Endothelial cell of umbilical vein (primary cell): ENCODE measurements around the gene FARP1. TPM values are rescaled to one million over a fixed set of nuclear protein-coding genes. Genes with fewer than 3 reads are reported as not detected.

Experiments used
- BruUV-seq: library from RNA; stranded (reverse); fragments of 400-500 nt; replicated peaks from 2 replicates; lab custom pipeline; 2021; lab: Mats Ljungman, UMichigan
- CTCF ChIA-PET: fragments of 300-600, 350-600 bp; sonication (Branson Sonifier 250); formaldehyde crosslinking; loops from one replicate; lab custom pipeline; 2021; ENCODE audit warnings: antibody characterized with exemption, inconsistent platforms; lab: Charles Lee
- POLR2A ChIA-PET: fragments of 300-600, 350-600 bp; sonication (Branson Sonifier 250); formaldehyde crosslinking; loops from one replicate; lab custom pipeline; 2021; ENCODE audit warnings: antibody characterized with exemption, inconsistent platforms; lab: Charles Lee
- DNase-seq: peaks from one replicate; pipeline ENCODE4 v3.0.0-alpha.2; 2011; ENCODE audit warnings: low read depth, low spot score
- FAIRE-seq: peaks from 2 replicates; lab custom pipeline; 2011; peaks lifted over from hg19 to GRCh38; lab: Jason Lieb, UNC
- H2AFZ ChIP-seq: 2 replicates; pipeline ENCODE4 v1.6.0; 2012; ENCODE audit warnings: low read depth, low read length, control low read depth, inconsistent platforms
- H3K27ac ChIP-seq: 2 replicates; pipeline ENCODE4 v1.5.1; 2011; ENCODE audit warnings: low read depth, mild to moderate bottlenecking, control low read depth, low read length, moderate library complexity; ENCODE audit not compliant: insufficient read depth
- H3K27me3 ChIP-seq, 2 experiments: 2 replicates each; pipeline versions ENCODE4 v1.6.0 to v1.6.1; 2011; ENCODE audit warnings: low read length in 2 of 2, mixed read lengths in 1 of 2; ENCODE audit not compliant: control insufficient read depth in 2 of 2, insufficient read depth in 2 of 2
- H3K36me3 ChIP-seq, 2 experiments: 2 replicates in 1 of 2; 3 replicates in 1 of 2; pipeline ENCODE4 v1.5.1; 2011; ENCODE audit warnings: low read length in 2 of 2, mild to moderate bottlenecking in 1 of 2, moderate library complexity in 1 of 2; ENCODE audit not compliant: control insufficient read depth in 2 of 2, insufficient read depth in 2 of 2; ENCODE audit errors: extremely low read depth in 1 of 2
- H3K4me1 ChIP-seq: 3 replicates; pipeline ENCODE4 v1.5.1; 2011; ENCODE audit warnings: mild to moderate bottlenecking, low read length; ENCODE audit not compliant: control insufficient read depth, insufficient read depth; ENCODE audit errors: extremely low read depth
- H3K4me2 ChIP-seq: 2 replicates; pipeline ENCODE4 v1.6.1; 2011; ENCODE audit warnings: low read length, control low read depth, mixed read lengths; ENCODE audit not compliant: insufficient read depth
- H3K4me3 ChIP-seq, 3 experiments: fragments of 200-600 bp in 1 of 3; sonication (generic), shearing (Covaris generic) in 1 of 3; replicated peaks in 1 of 3; 2 replicates each; pipeline ENCODE4 v1.5.1; 2011 to 2016; ENCODE audit warnings: control low read depth in 3 of 3, low read length in 3 of 3, mild to moderate bottlenecking in 2 of 3, inconsistent platforms in 1 of 3, low read depth in 1 of 3, moderate library complexity in 1 of 3; ENCODE audit not compliant: insufficient read depth in 1 of 3
- H3K79me2 ChIP-seq: 2 replicates; pipeline ENCODE4 v1.6.0; 2012; ENCODE audit warnings: low read length, inconsistent platforms; ENCODE audit not compliant: control insufficient read depth, insufficient read depth
- H3K9ac ChIP-seq: replicated peaks from 2 replicates; pipeline ENCODE3; 2011; ENCODE audit warnings: low read length, control low read depth; ENCODE audit not compliant: insufficient read depth; ENCODE audit errors: extremely low read depth
- H3K9me1 ChIP-seq: replicated peaks from 3 replicates; pipeline ENCODE4 v1.6.0; 2011; ENCODE audit warnings: mild to moderate bottlenecking, low read length; ENCODE audit not compliant: control insufficient read depth, insufficient read depth; ENCODE audit errors: extremely low read depth
- H3K9me3 ChIP-seq: replicated peaks from 2 replicates; pipeline ENCODE4 v1.5.1; 2012; ENCODE audit warnings: low read length, inconsistent platforms; ENCODE audit not compliant: control insufficient read depth, insufficient read depth
- H4K20me1 ChIP-seq: replicated peaks from 2 replicates; pipeline ENCODE3; 2011; ENCODE audit warnings: mild to moderate bottlenecking, low read length; ENCODE audit not compliant: control insufficient read depth, insufficient read depth; ENCODE audit errors: extremely low read depth
- CTCF ChIP-seq, 2 donors: IDR thresholded peaks; 1 replicate in 1 of 2; 2 replicates in 1 of 2; pipeline ENCODE4 v1.5.1; 2011; ENCODE audit warnings: low read length in 2 of 2, mild to moderate bottlenecking in 2 of 2, moderate library complexity in 2 of 2, control low read depth in 1 of 2, inconsistent platforms in 1 of 2, low read depth in 1 of 2; ENCODE audit not compliant: insufficient read depth in 1 of 2; ENCODE audit errors: extremely low read depth in 1 of 2
- GATA2 ChIP-seq: IDR thresholded peaks from 2 replicates; pipeline ENCODE4 v1.7.0; 2011; ENCODE audit warnings: low read depth, mild to moderate bottlenecking, moderate library complexity, mixed read lengths, low read length; ENCODE audit not compliant: insufficient read length, insufficient read depth
- JUN ChIP-seq: IDR thresholded peaks from 2 replicates; pipeline ENCODE4 v1.6.1; 2011; ENCODE audit warnings: borderline replicate concordance, low read depth; ENCODE audit not compliant: insufficient read length, insufficient read depth
- MAX ChIP-seq: IDR thresholded peaks from 2 replicates; pipeline ENCODE4 v1.6.1; 2011; ENCODE audit not compliant: insufficient read depth, insufficient read length
- MYC ChIP-seq: IDR thresholded peaks from one replicate; pipeline ENCODE4 v1.6.1; 2011; ENCODE audit warnings: mild to moderate bottlenecking, low read depth, low read length
- POLR2AphosphoS5 ChIP-seq: IDR thresholded peaks from 2 replicates; pipeline ENCODE4 v1.6.1; 2012; ENCODE audit warnings: low read depth, mild to moderate bottlenecking, control low read depth, low read length, moderate library complexity; ENCODE audit not compliant: insufficient read depth
- dilution Hi-C: fragments of 300-500 bp; cut with MboI; formaldehyde crosslinking; loops from one replicate; pipeline ENCODE4 v1.15.0; 2019; ENCODE audit warnings: low sequenced_read_pairs; ENCODE audit not compliant: extremely low pct_ligation_motif_present
- intact Hi-C: fragments of 100-400 bp; cut with micrococcal nuclease; formaldehyde crosslinking; loops from one replicate; pipeline ENCODE4 v1.10.0; 2022
- polyA plus RNA-seq, 4 experiments: library from polyadenylated mRNA; depleted of rRNA in 3 of 4; stranded (reverse) in 3 of 4; unstranded in 1 of 4; fragments of >200 nt; gene quantifications; 2 replicates each; pipeline versions ENCODE4 v1.2.1 to v1.2.3, GENCODE V29; 2011 to 2012; ENCODE audit warnings: missing spikeins in 1 of 4
- total RNA-seq: library from RNA; stranded (reverse); gene quantifications from 2 replicates; pipeline ENCODE4 v1.2.3, GENCODE V29; 2021

FARP1 gene
- total and polyA plus RNA-seq, 2 donors (not counting 3 experiments of a cell fraction or from before 2014, with no cell fraction given) = 19.0 to 77.7 TPM

- no peak overlapping the region for H2AFZ ChIP-seq
Observed at GRCh38 chr13:98370806-98371515, 228.1 kb downstream of the FARP1 start.

More at GRCh38 chr13:98370806-98371515, 228.1 kb downstream of the FARP1 start:
- dilution Hi-C loops = no loop called here
- Histone ChIP-seq H4K20me1 (no peaks in the 10 kb centered on the region), H3K4me1 (no peaks in the 10 kb centered on the region), H3K4me2 (no peak overlapping the region), H3K79me2 (no peaks in the 10 kb centered on the region), H3K4me3 (no peak overlapping the region), H3K27me3 (no peaks in the 10 kb centered on the region), H3K9me3 (no peaks in the 10 kb centered on the region), H3K9me1 (no peaks in the 10 kb centered on the region), H3K27ac (no peak overlapping the region), H3K9ac (no peak overlapping the region), H3K36me3 (no peaks in the 10 kb centered on the region)
- POLR2A ChIA-PET = no interaction called here
- DNase-seq (no peak), FAIRE-seq (no peak)
- TF ChIP-seq GATA2 = no peak
- TF ChIP-seq JUN = no peak
- TF ChIP-seq MYC = no peak
- TF ChIP-seq MAX = no peak
- TF ChIP-seq CTCF (IDR thresholded peaks at IDR 0.05; ENCODE audit: extremely low read depth in 1 of 2, insufficient read depth in 1 of 2, low read depth in 1 of 2, low read length in 2 of 2) = no peak
- no peak for TF ChIP-seq POLR2AphosphoS5
- intact Hi-C loops = no loop called here
- CTCF ChIA-PET = interaction anchor here (1.3 to 1.6 kb wide), 3 partner anchors 17 to 126 kb away, joined by 3 to 4 read pairs (median 4); no protein-coding TSS in a partner anchor
- no TSS peak for BruUV-seq
